ENCODE results near the gene TNFRSF8.

- TF ChIP-seq MAFK (IDR thresholded peaks at IDR 0.05; ENCODE audit: partially characterized antibody): no peak
- TF ChIP-seq SMC3 (IDR thresholded peaks at IDR 0.05): no peak
- TF ChIP-seq POLR2AphosphoS2 (conservative IDR thresholded peaks at IDR 0.05; ENCODE audit: low read length): no peak
- TF ChIP-seq CTCF (IDR thresholded peaks at IDR 0.05): no peak
- no peak for TF ChIP-seq POLR2A (IDR thresholded peaks at IDR 0.05; ENCODE audit: low read length)
- TF ChIP-seq CHD2 (IDR thresholded peaks at IDR 0.05; ENCODE audit: low read length, partially characterized antibody): no peak
Observed at GRCh38 chr1:12114916-12115315, 51.8 kb downstream of the TNFRSF8 start.

All from A549 (cell line).